ENCODE measurements around the gene OCEL1. TPM values are rescaled to one million over a fixed set of nuclear protein-coding genes. Genes with fewer than 3 reads are reported as not detected.

OCEL1 gene
- total RNA-seq, 2 experiments from 2014 or later, result 17.6 to 17.9 TPM

- POLR2A ChIA-PET, result interaction anchor here (1.0 to 3.3 kb wide), 5 partner anchors 12 to 140 kb away, joined by 3 to 25 read pairs (median 6); partner anchors contain the start of genes BABAM1 and OCEL1
- CTCF ChIA-PET, result interaction anchor here (0.9 to 1.7 kb wide), 3 partner anchors 9 to 89 kb away, joined by 3 to 5 read pairs (median 3); no protein-coding TSS in a partner anchor
- no peak for DNase-seq
- Mint-ChIP-seq H3K36me3 (peaks cover 27% of the 10 kb centered on the region), H3K27me3 (no peaks in the 10 kb centered on the region), H3K4me1 (ENCODE audit: low read depth) (peaks cover 16% of the 10 kb centered on the region), H3K9me3 (no peaks in the 10 kb centered on the region), H3K27ac (peak overlapping the region; percentile 96), H3K4me3 (peak overlapping the region; percentile 84)
- intact Hi-C loops (cut with micrococcal nuclease), result loop anchor here (1.0 to 5.0 kb wide), 4 partner anchors 12 to 139 kb away; partner anchors contain the start of genes HAUS8, MYO9B and OCEL1
These were observed 11.4 kb upstream of the OCEL1 start for GRCh38 chr19:17214508-17215126.

- intact Hi-C loops (cut with micrococcal nuclease), result loop anchor here (1.0 to 5.0 kb wide), 4 partner anchors 11 to 140 kb away; partner anchors contain the start of genes HAUS8, MYO9B and OCEL1
- Mint-ChIP-seq H3K9me3 (no peaks in the 10 kb centered on the region), H3K27ac (peak within 1 kb of the TSS; percentile 96), H3K4me1 (ENCODE audit: low read depth) (peaks cover 16% of the 10 kb centered on the region), H3K36me3 (peaks cover 28% of the 10 kb centered on the region), H3K27me3 (no peaks in the 10 kb centered on the region), H3K4me3 (peak within 1 kb of the TSS; percentile 84)
- peak; percentile 92 for DNase-seq
- ChIA-PET POLR2A (interaction anchor here (0.7 to 3.3 kb wide), 7 partner anchors 11 to 141 kb away, joined by 3 to 25 read pairs (median 5); partner anchors contain the start of genes BABAM1 and OCEL1), CTCF (interaction anchor here (0.6 to 1.7 kb wide), 3 partner anchors 10 to 47 kb away, joined by 3 to 5 read pairs (median 3); no protein-coding TSS in a partner anchor)
These were observed 10.7 kb upstream of the OCEL1 start, which contains the start of gene USE1 for GRCh38 chr19:17215127-17215971. Gene USE1 (plus strand): TSS chr19:17215357. CDS start chr19:17215406, 49 bp downstream.

GRCh38 chr19:17216058-17216670 is 9.9 kb upstream of the OCEL1 start:
- intact Hi-C loops (cut with micrococcal nuclease), result loop anchor here (5.0 kb wide), 1 partner anchor 89 kb away; no protein-coding TSS in a partner anchor
- H3K27ac Mint-ChIP-seq, result peak overlapping the region; percentile 96
- ChIA-PET POLR2A (interaction anchor here (0.7 to 3.3 kb wide), 5 partner anchors 10 to 140 kb away, joined by 3 to 25 read pairs (median 6); partner anchors contain the start of genes BABAM1 and OCEL1), CTCF (interaction anchor here (0.6 to 1.7 kb wide), 2 partner anchors 20 to 46 kb away, joined by 3 to 5 read pairs; no protein-coding TSS in a partner anchor)
- no peaks in the 10 kb centered on the region for H3K27me3 Mint-ChIP-seq
- peak overlapping the region; percentile 84 for H3K4me3 Mint-ChIP-seq
- H3K4me1 Mint-ChIP-seq (ENCODE audit: low read depth), result peaks cover 16% of the 10 kb centered on the region
- H3K9me3 Mint-ChIP-seq, result no peaks in the 10 kb centered on the region
- peaks cover 28% of the 10 kb centered on the region for H3K36me3 Mint-ChIP-seq
- DNase-seq, result no peak

- intact Hi-C loops (cut with micrococcal nuclease), result loop anchor here (5.0 kb wide), 1 partner anchor 92 kb away; no protein-coding TSS in a partner anchor
- Mint-ChIP-seq H3K27me3 (no peaks in the 10 kb centered on the region), H3K4me3 (no peak overlapping the region), H3K4me1 (ENCODE audit: low read depth) (peaks cover 15% of the 10 kb centered on the region), H3K9me3 (no peaks in the 10 kb centered on the region), H3K36me3 (peaks cover 19% of the 10 kb centered on the region), H3K27ac (no peak overlapping the region)
- no peak for DNase-seq
- ChIA-PET POLR2A (no interaction called here), CTCF (no interaction called here)
These were observed 6.7 kb upstream of the OCEL1 start for GRCh38 chr19:17219286-17219685.

- Mint-ChIP-seq H3K27me3 (no peaks in the 10 kb centered on the region), H3K36me3 (peaks cover 17% of the 10 kb centered on the region), H3K4me3 (no peak overlapping the region), H3K9me3 (no peaks in the 10 kb centered on the region), H3K4me1 (ENCODE audit: low read depth) (peaks cover 7% of the 10 kb centered on the region), H3K27ac (no peak overlapping the region)
- POLR2A ChIA-PET, result interaction anchor here (1.0 kb wide), 1 partner anchor 48 kb away, joined by 5 read pairs; no protein-coding TSS in a partner anchor
- intact Hi-C loops (cut with micrococcal nuclease), result no loop called here
- no peak for DNase-seq
- CTCF ChIA-PET, result no interaction called here
These were observed 5.7 kb upstream of the OCEL1 start for GRCh38 chr19:17220207-17220758.

- intact Hi-C loops (cut with micrococcal nuclease), result loop anchor here (5.0 kb wide), 1 partner anchor 82 kb away; the partner anchor contains the start of genes DDA1 and MRPL34
- Mint-ChIP-seq H3K4me1 (ENCODE audit: low read depth) (peaks cover 6% of the 10 kb centered on the region), H3K27me3 (no peaks in the 10 kb centered on the region), H3K4me3 (peak overlapping the region; percentile 20), H3K36me3 (no peaks in the 10 kb centered on the region), H3K9me3 (no peaks in the 10 kb centered on the region), H3K27ac (no peak overlapping the region)
- POLR2A ChIA-PET, result interaction anchor here (1.7 to 2.5 kb wide), 2 partner anchors 10 to 58 kb away, joined by 5 to 25 read pairs; partner anchors contain the start of gene USE1
- no peak for DNase-seq
- CTCF ChIA-PET, result interaction anchor here (2.7 kb wide), 1 partner anchor 10 kb away, joined by 22 read pairs; no protein-coding TSS in a partner anchor
These were observed 973 bp upstream of the OCEL1 start for GRCh38 chr19:17225053-17225452.

- intact Hi-C loops (cut with micrococcal nuclease), result loop anchor here (2.0 to 5.0 kb wide), 2 partner anchors 39 to 79 kb away; partner anchors contain the start of genes BABAM1, DDA1 and MRPL34
- Mint-ChIP-seq H3K27ac (no peak overlapping the region), H3K27me3 (no peaks in the 10 kb centered on the region), H3K4me3 (no peak overlapping the region), H3K4me1 (ENCODE audit: low read depth) (peaks cover 6% of the 10 kb centered on the region), H3K36me3 (no peaks in the 10 kb centered on the region), H3K9me3 (no peaks in the 10 kb centered on the region)
- CTCF ChIA-PET, result interaction anchor here (1.8 kb wide), 1 partner anchor 15 kb away, joined by 5 read pairs; no protein-coding TSS in a partner anchor
- no peak for DNase-seq
- POLR2A ChIA-PET, result interaction anchor here (0.6 to 2.6 kb wide), 2 partner anchors 8 to 13 kb away, joined by 3 to 26 read pairs; no protein-coding TSS in a partner anchor
These were observed 1.9 kb downstream of the OCEL1 start for GRCh38 chr19:17227798-17228367.

GRCh38 chr19:17229890-17230289 is 3.9 kb downstream of the OCEL1 start:
- POLR2A ChIA-PET, result no interaction called here
- CTCF ChIA-PET, result no interaction called here
- intact Hi-C loops (cut with micrococcal nuclease), result loop anchor here (5.0 kb wide), 1 partner anchor 77 kb away; the partner anchor contains the start of genes DDA1 and MRPL34
- Mint-ChIP-seq H3K27me3 (no peaks in the 10 kb centered on the region), H3K4me3 (no peak overlapping the region), H3K9me3 (no peaks in the 10 kb centered on the region), H3K27ac (no peak overlapping the region), H3K36me3 (no peaks in the 10 kb centered on the region), H3K4me1 (ENCODE audit: low read depth) (peaks cover 16% of the 10 kb centered on the region)
- DNase-seq, result no peak

- DNase-seq, result no peak
- Mint-ChIP-seq H3K4me3 (no peak overlapping the region), H3K9me3 (no peaks in the 10 kb centered on the region), H3K36me3 (no peaks in the 10 kb centered on the region), H3K4me1 (ENCODE audit: low read depth) (peaks cover 12% of the 10 kb centered on the region), H3K27me3 (no peaks in the 10 kb centered on the region), H3K27ac (no peak overlapping the region)
- POLR2A ChIA-PET, result no interaction called here
- CTCF ChIA-PET, result no interaction called here
- intact Hi-C loops (cut with micrococcal nuclease), result no loop called here
These were observed 6.2 kb downstream of the OCEL1 start for GRCh38 chr19:17232258-17232657.

- intact Hi-C loops (cut with micrococcal nuclease), result loop anchor here (1.0 to 2.0 kb wide), 2 partner anchors 9 to 160 kb away; partner anchors contain the start of genes HAUS8, MYO9B and OCEL1
- POLR2A ChIA-PET, result interaction anchor here (0.6 to 3.5 kb wide), 7 partner anchors 8 to 57 kb away, joined by 3 to 26 read pairs (median 5); partner anchors contain the start of genes BABAM1, OCEL1 and USE1
- Mint-ChIP-seq H3K9me3 (no peaks in the 10 kb centered on the region), H3K27ac (peak overlapping the region; percentile 79), H3K4me3 (peak overlapping the region; percentile 84), H3K27me3 (no peaks in the 10 kb centered on the region), H3K36me3 (no peaks in the 10 kb centered on the region), H3K4me1 (ENCODE audit: low read depth) (peaks cover 10% of the 10 kb centered on the region)
- CTCF ChIA-PET, result interaction anchor here (0.9 to 2.4 kb wide), 16 partner anchors 8 to 166 kb away, joined by 3 to 22 read pairs (median 6); partner anchors contain the start of genes BABAM1, OCEL1 and USE1
- DNase-seq, result peak; percentile 83
These were observed 8.9 kb downstream of the OCEL1 start for GRCh38 chr19:17234911-17235299.
